GM04504 (cell line): Measurements from ENCODE around the gene SLC24A4.

ENCODE experiments used
- DNase-seq: peaks from one replicate; pipeline ENCODE4 v3.0.0-alpha.2; 2012; ENCODE audit warnings: low read depth

Gene SLC24A4

GRCh38 chr14:92458136-92459029 lies 135.4 kb downstream of the SLC24A4 start:
- DNase-seq: no peak

DNA sequence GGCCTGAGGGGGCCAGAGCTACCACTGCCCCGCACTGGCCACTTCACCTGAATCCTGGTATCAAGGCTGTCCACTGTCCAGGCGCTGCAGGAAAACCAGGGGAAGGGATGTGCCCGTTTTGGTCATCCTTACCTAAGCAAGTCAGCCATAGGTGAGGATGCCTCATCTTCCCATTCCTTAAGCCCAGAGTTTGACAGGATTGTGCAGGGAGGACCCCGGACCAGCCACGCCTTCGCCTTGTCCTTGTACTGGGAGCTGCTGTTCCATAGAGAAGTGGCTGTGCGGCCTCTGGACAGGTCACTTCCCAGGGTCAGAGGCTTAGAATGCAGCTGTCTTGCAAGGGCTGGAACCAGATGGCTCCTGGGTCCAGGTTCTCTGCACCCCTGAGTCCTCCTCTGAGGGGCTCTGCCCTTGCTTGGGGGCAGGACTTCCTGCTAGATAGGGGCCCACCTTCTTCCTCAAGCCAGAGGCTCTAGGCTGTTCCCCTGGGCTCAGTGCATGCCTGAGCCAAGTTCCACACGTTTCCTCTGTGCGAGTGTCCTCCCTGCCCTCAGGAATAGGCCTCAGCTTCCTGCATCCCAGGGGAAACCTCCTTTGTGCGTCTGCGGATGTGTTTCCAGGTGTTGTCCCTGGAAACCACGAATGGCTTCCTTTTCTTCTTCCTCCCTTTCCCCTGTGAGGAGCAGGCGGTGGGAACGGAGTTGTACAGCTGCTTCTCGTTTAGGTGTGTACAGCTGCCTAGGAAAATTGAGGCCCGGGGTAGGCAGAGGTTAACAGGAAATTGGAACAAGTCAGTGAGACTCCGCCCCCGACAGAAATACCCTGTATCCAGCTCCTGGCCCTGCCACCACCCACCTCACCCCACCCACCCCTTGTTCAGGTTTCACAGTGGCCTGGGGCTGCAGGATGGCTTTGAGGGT lies 136.3 kb downstream of the SLC24A4 start:
- no peak for DNase-seq

DNA sequence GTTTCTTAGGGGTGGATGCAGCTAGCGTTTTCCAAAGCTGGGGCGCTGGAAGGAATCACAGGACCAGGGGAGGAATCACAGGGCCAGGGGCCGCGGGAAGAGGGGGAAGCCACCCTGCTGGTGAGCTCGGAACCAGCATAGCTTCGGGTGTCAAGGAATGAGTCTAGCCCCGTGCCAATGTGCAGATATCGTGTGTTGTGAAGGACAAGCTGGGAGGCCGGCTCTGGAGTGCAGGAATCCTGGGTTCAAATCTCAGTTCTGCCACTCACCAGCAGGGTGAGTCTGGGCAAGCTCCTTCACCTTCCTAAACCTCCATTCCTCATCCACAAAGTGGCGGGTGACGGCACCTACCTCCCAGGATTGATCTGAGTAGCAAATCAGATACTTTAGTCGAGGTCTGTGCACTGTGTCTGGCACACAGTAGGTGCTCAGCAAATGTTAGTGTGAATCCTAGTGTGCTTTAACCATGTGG lies 137.0 kb downstream of the SLC24A4 start:
- no peak for DNase-seq

GRCh38 chr14:92460541-92460915 lies 137.6 kb downstream of the SLC24A4 start:
- DNase-seq: no peak

GRCh38 chr14:92460916-92461579 lies 138.1 kb downstream of the SLC24A4 start:
- DNase-seq: peak; percentile 68

- no peak for DNase-seq
These were observed 138.9 kb downstream of the SLC24A4 start for GRCh38 chr14:92461891-92462290.

DNA sequence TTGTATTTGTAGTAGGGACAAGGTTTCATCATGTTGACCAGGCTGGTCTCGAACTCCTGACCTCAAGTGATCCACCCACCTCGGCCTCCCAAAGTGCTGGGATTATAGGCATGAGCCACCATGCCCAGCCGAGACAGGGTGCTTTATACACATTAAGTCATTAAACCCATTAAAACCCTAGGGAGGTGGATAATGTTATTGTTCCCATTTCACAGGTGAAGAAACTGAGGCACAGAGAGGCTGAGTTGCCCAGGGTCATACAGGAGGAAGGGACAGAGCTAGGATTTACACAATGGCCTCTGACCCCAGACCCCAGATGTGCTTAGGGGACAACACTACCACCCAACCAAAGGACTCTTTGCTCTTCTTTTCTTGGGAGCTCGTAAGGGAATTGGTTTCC lies 139.6 kb downstream of the SLC24A4 start:
- no peak for DNase-seq

- DNase-seq: no peak
These were observed 140.2 kb downstream of the SLC24A4 start for GRCh38 chr14:92463141-92463540.

- DNase-seq: no peak
These were observed 141.2 kb downstream of the SLC24A4 start for GRCh38 chr14:92464156-92464555.

DNA sequence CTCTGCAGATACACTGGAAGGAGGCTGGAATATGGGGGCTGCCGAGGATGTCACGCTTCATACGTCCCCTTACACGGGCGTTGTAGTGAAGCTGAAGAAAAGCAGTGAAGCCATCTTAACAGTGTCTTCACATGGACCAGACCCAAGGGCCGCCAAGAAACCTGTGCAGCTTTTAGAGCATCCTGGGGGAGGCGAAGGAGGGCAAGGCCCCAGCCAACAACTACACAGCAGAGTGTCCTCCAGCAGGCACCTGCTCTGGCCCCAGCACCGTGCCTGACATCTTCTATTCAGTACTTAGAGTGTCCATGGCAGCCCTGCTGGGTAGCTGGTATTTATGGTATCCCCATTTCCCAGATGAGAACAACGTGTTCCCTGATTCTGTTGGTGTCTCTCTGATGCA lies 141.8 kb downstream of the SLC24A4 start:
- no peak for DNase-seq

DNA sequence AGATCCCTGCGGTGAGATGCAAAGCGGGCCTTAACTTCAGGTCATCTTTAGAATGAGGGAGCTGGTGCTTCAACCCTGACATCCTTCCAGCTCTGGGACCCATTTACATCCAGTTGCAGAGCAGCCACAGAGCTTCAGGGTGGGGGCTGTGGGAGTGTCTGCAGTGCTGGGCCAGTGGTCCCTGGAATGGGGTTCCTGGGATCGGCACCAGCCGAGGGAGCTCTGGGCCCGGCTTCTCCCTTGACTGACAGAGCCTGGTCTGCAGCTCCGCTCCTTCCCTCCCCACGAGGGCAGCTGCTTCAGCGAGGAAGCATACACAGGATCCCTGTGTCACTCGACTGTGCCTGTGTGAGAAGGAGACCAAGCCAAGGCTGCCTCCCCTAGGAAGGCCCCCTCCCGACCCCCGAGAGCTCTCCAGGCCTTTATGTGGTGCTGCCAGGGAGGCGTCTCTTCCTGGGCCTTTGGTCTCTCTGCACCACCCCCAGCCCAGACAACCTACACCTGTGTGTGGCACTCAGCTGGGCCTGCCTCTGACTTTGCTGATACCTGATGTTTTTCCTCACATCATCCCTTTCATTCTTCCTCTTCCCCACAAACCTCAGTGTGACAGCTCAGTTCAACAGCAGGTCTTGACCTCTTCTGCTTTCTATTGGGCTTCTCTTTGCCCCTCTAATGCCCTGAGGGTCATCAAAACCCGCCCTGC lies 142.5 kb downstream of the SLC24A4 start:
- DNase-seq: no peak

GRCh38 chr14:92466059-92466458 lies 143.1 kb downstream of the SLC24A4 start:
- DNase-seq: no peak

GRCh38 chr14:92469515-92469914 lies 146.6 kb downstream of the SLC24A4 start:
- DNase-seq: no peak

GRCh38 chr14:92470215-92470614 lies 147.2 kb downstream of the SLC24A4 start:
- peak; percentile 88 for DNase-seq

GRCh38 chr14:92470811-92471210 lies 147.8 kb downstream of the SLC24A4 start:
- DNase-seq: no peak

- DNase-seq: peak; percentile 78
These were observed 149.0 kb downstream of the SLC24A4 start for GRCh38 chr14:92471919-92472318.

- DNase-seq: no peak
These were observed 149.9 kb downstream of the SLC24A4 start for GRCh38 chr14:92472860-92473259.

DNA sequence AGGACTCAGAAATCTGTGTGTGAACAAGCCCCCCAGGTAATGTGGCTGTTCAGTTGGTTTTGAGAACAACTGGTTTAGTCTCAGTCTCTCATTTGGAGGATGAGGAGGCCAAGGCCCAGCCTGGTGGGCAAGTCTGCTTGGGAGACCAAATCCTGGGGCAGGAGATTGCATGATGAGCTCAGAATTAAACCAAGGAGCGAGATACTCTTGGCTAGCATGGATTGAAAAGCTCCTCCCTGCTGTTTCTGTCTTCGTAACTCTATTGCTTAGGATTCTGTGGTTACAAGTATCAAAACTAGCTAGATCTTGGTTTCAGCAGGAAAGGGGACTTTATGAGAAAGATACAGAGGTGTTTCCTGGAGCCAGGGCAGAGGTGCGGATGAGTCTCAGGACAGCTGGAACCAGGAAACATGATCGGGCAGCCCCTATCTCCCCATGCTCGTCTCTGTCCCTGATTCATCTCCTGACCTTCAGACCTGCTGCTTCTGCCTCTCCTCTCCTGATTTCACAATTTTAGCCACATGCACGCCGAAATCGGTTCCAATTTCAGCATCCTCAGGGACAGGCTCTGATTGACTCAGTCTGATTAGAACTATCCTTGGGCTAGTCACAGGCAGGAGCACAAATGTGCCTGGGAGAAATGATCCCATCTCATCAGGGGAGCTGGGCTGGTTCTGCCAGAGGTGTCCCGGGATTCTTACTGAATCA lies 150.4 kb downstream of the SLC24A4 start:
- peak; percentile 86 for DNase-seq

DNA sequence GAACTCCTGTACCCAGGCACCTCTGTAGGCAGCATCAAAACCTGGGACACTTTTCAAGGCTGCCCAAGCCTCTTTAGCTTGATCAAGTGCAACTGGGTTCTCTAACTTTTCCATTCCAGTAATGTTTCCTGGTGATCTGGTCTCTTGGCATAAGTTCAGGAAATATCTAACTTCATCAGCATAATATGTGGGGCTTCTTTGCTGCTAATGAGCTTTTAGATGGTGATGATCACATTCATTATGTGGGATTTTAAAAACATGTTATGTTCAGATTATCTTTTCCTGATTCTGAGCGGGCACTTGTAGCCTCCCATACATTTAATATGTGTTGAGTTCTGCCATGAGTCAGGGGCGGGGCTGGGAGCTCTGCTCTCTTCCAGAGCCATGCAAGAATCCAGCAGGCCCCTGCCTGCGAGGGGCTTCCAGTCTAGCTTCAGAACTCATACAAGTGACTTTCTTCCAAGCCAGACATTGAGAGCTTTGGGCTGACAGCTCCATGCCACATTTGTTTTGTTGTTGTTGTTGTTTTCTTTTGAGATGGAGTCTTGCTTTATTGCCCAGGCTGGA lies 151.1 kb downstream of the SLC24A4 start:
- no peak for DNase-seq

- DNase-seq: no peak
These were observed 152.1 kb downstream of the SLC24A4 start for GRCh38 chr14:92475037-92475436.
